CD14-positive monocyte (primary cell): Measurements from ENCODE around the gene DBN1. TPM values are rescaled to one million over a fixed set of nuclear protein-coding genes. Genes with fewer than 3 reads are reported as not detected.
A peak's percentile ranks its signal among the peaks of the same experiment; 100 is the strongest.

ENCODE experiments used
- DNase-seq, 3 donors: peaks; one replicate each; pipeline ENCODE4 v3.0.0-alpha.2; 2011 to 2022
- H2AFZ ChIP-seq: 2 replicates; pipeline ENCODE4 v1.6.0; 2012; ENCODE audit warnings: mild to moderate bottlenecking, low read depth, low read length, inconsistent platforms; ENCODE audit not compliant: insufficient read depth, poor library complexity, severe bottlenecking
- H3K27ac ChIP-seq, 2 donors: 1 replicate in 1 of 2; 2 replicates in 1 of 2; pipeline ENCODE4 v1.5.1; 2012 to 2013; ENCODE audit warnings: low read length in 2 of 2, control low read depth in 1 of 2, inconsistent platforms in 1 of 2, low read depth in 1 of 2, mild to moderate bottlenecking in 1 of 2
- H3K27me3 ChIP-seq, 2 donors: one replicate each; pipeline versions ENCODE4 v1.6.0 to v1.6.1; 2011 to 2013; ENCODE audit warnings: low read length in 2 of 2; ENCODE audit not compliant: control insufficient read depth in 2 of 2, insufficient read depth in 2 of 2
- H3K36me3 ChIP-seq, 2 donors: replicated peaks in 1 of 2; 1 replicate in 1 of 2; 2 replicates in 1 of 2; pipeline versions ENCODE4 v1.5.1 to v1.6.1; 2012 to 2013; ENCODE audit warnings: low read length in 2 of 2, control low read depth in 1 of 2, inconsistent platforms in 1 of 2, mild to moderate bottlenecking in 1 of 2; ENCODE audit not compliant: insufficient read depth in 2 of 2, control insufficient read depth in 1 of 2
- H3K4me1 ChIP-seq, 2 donors: 1 replicate in 1 of 2; 2 replicates in 1 of 2; pipeline versions ENCODE4 v1.5.1 to v1.6.1; 2012 to 2013; ENCODE audit warnings: low read length in 2 of 2, control low read depth in 1 of 2, inconsistent platforms in 1 of 2, mild to moderate bottlenecking in 1 of 2, moderate library complexity in 1 of 2; ENCODE audit not compliant: insufficient read depth in 2 of 2, control insufficient read depth in 1 of 2
- H3K4me2 ChIP-seq: replicated peaks from 2 replicates; pipeline ENCODE3; 2012; ENCODE audit warnings: low read length, moderate library complexity, mild to moderate bottlenecking; ENCODE audit not compliant: poor library complexity, severe bottlenecking; ENCODE audit errors: extremely low read depth
- H3K4me3 ChIP-seq, 3 experiments: fragments of 200-600 bp in 1 of 3; sonication (generic) in 1 of 3; replicated peaks in 1 of 3; 1 replicate in 2 of 3; 2 replicates in 1 of 3; pipeline ENCODE4 v1.5.1; 2011 to 2013; ENCODE audit warnings: low read length in 3 of 3, mild to moderate bottlenecking in 3 of 3, control low read depth in 2 of 3, low read depth in 2 of 3, inconsistent platforms in 1 of 3, moderate library complexity in 1 of 3
- H3K79me2 ChIP-seq: 2 replicates; pipeline ENCODE4 v1.6.0; 2012; ENCODE audit warnings: mild to moderate bottlenecking, control low read depth, inconsistent platforms, low read length, moderate library complexity; ENCODE audit not compliant: insufficient read depth
- H3K9ac ChIP-seq: 2 replicates; pipeline ENCODE4 v1.6.0; 2017; ENCODE audit warnings: low read length, mild to moderate bottlenecking; ENCODE audit not compliant: insufficient read depth, poor library complexity, severe bottlenecking
- H3K9me3 ChIP-seq, 2 donors: replicated peaks in 1 of 2; 1 replicate in 1 of 2; 2 replicates in 1 of 2; pipeline versions ENCODE4 v1.5.1 to v1.6.1; 2012 to 2013; ENCODE audit warnings: low read length in 2 of 2, control low read depth in 1 of 2; ENCODE audit not compliant: control insufficient read depth in 1 of 2, insufficient read depth in 1 of 2
- H4K20me1 ChIP-seq: 2 replicates; pipeline ENCODE4 v1.6.0; 2012; ENCODE audit warnings: mild to moderate bottlenecking, low read length, control low read depth, moderate library complexity; ENCODE audit not compliant: insufficient read depth
- H3K27ac Mint-ChIP-seq, 7 donors: one replicate each; pipeline ENCODE4 v1.8.0; 2020; ENCODE audit warnings: mild to moderate bottlenecking in 7 of 7, mixed read lengths in 7 of 7, moderate library complexity in 6 of 7, inconsistent platforms in 2 of 7
- H3K27me3 Mint-ChIP-seq, 3 donors: one replicate each; pipeline ENCODE4 v1.8.0; 2021 to 2022; ENCODE audit warnings: low read depth in 3 of 3, mild to moderate bottlenecking in 3 of 3, mixed read lengths in 3 of 3, moderate library complexity in 3 of 3, inconsistent platforms in 1 of 3
- H3K36me3 Mint-ChIP-seq, 2 donors: one replicate each; pipeline ENCODE4 v1.8.0; 2020; ENCODE audit warnings: mixed read lengths in 2 of 2, inconsistent platforms in 1 of 2, mild to moderate bottlenecking in 1 of 2
- H3K4me1 Mint-ChIP-seq: one replicate; pipeline ENCODE4 v1.8.0; 2020; ENCODE audit warnings: mild to moderate bottlenecking, mixed read lengths
- H3K4me3 Mint-ChIP-seq, 2 donors: one replicate each; pipeline ENCODE4 v1.8.0; 2020; ENCODE audit warnings: mild to moderate bottlenecking in 2 of 2, mixed read lengths in 2 of 2, moderate library complexity in 1 of 2
- H3K9me3 Mint-ChIP-seq, 7 donors: one replicate each; pipeline ENCODE4 v1.8.0; 2020 to 2022; ENCODE audit warnings: mixed read lengths in 7 of 7, mild to moderate bottlenecking in 6 of 7, moderate library complexity in 6 of 7, inconsistent platforms in 2 of 7
- CTCF ChIP-seq: fragments of 200-600 bp; IDR thresholded peaks from one replicate; pipeline ENCODE4 v1.8.0; 2022; ENCODE audit warnings: antibody characterized with exemption, mild to moderate bottlenecking
- WGBS: methylation state at CpG from one replicate; pipeline ENCODE4 v1.1.5; 2013; ENCODE audit warnings: missing lambda C conversion rate; ENCODE audit not compliant: insufficient coverage; 5-methylcytosine and 5-hydroxymethylcytosine counted together
- intact Hi-C, 2 donors: fragments of 100-400 bp; cut with micrococcal nuclease; formaldehyde crosslinking; loops; one replicate each; pipeline versions ENCODE4 v1.15.0 to v1.15.1; 2023
- polyA plus RNA-seq, 3 donors: library from polyadenylated mRNA; depleted of rRNA in 1 of 3; unstranded in 2 of 3; stranded (reverse) in 1 of 3; fragments of 300-500 nt in 2 of 3; fragments of >200 nt in 1 of 3; fragmentation: Illumina TruSeq in 2 of 3; gene quantifications; 1 replicate in 2 of 3; 2 replicates in 1 of 3; pipeline ENCODE4 v1.2.3, GENCODE V29; 2012 to 2021

DBN1 gene
- polyA plus RNA-seq, 3 donors = 0.71 to 1.6 (median 0.73) TPM

- Histone ChIP-seq H3K27ac (no peak overlapping the region), H3K36me3 (no peaks in the 10 kb centered on the region), H2AFZ (no peak overlapping the region), H3K4me1 (peaks cover 53 to 77% of the 10 kb centered on the region in 2 donors), H3K9me3 (peaks cover 0 to 11% of the 10 kb centered on the region in 2 donors), H3K4me3 (no peak overlapping the region), H4K20me1 (peaks cover 31% of the 10 kb centered on the region), H3K9ac (no peak overlapping the region), H3K4me2 (no peak overlapping the region), H3K79me2 (no peaks in the 10 kb centered on the region), H3K27me3 (peaks cover 18 to 42% of the 10 kb centered on the region in 2 donors)
- H3K4me3 Mint-ChIP-seq = peak overlapping the region in 1 of 2 donors; percentile 86
- H3K4me1 Mint-ChIP-seq = peaks cover 75% of the 10 kb centered on the region
- WGBS = 92% methylated on average over 2 of the region's 11 CpGs
- H3K36me3 Mint-ChIP-seq = peaks cover 12 to 13% of the 10 kb centered on the region in 2 donors
- H3K27ac Mint-ChIP-seq = peak overlapping the region in 1 of 7 donors; percentile 59
- peaks cover 0 to 19% (median 4%) of the 10 kb centered on the region in 7 donors for H3K9me3 Mint-ChIP-seq
- no peak for TF ChIP-seq CTCF
- H3K27me3 Mint-ChIP-seq = peaks cover 43 to 59% (median 51%) of the 10 kb centered on the region in 3 donors
- DNase-seq = no peak
- intact Hi-C loops = no loop called here
Measured at GRCh38 chr5:177475563-177476427, 2.4 kb upstream of the DBN1 start.

GRCh38 chr5:177474846-177475562 lies 1.6 kb upstream of the DBN1 start:
- peak overlapping the region in 1 of 2 donors; percentile 86 for H3K4me3 Mint-ChIP-seq
- Histone ChIP-seq H3K27me3 (peaks cover 18 to 50% of the 10 kb centered on the region in 2 donors), H3K4me1 (peaks cover 47 to 71% of the 10 kb centered on the region in 2 donors), H3K4me2 (no peak overlapping the region), H3K36me3 (no peaks in the 10 kb centered on the region), H3K4me3 (no peak overlapping the region), H3K79me2 (no peaks in the 10 kb centered on the region), H4K20me1 (peaks cover 31% of the 10 kb centered on the region), H3K27ac (no peak overlapping the region), H2AFZ (no peak overlapping the region), H3K9ac (no peak overlapping the region), H3K9me3 (peaks cover 0 to 11% of the 10 kb centered on the region in 2 donors)
- H3K36me3 Mint-ChIP-seq = peaks cover 13 to 14% of the 10 kb centered on the region in 2 donors
- peak in 1 of 3 donors; percentile 33 for DNase-seq
- WGBS = 0% methylated on average over 2 of the region's 4 CpGs
- TF ChIP-seq CTCF = no peak
- H3K27me3 Mint-ChIP-seq = peaks cover 51 to 66% (median 59%) of the 10 kb centered on the region in 3 donors
- intact Hi-C loops = no loop called here
- H3K4me1 Mint-ChIP-seq = peaks cover 72% of the 10 kb centered on the region
- H3K9me3 Mint-ChIP-seq = peaks cover 0 to 19% (median 4%) of the 10 kb centered on the region in 7 donors
- no peak overlapping the region for H3K27ac Mint-ChIP-seq
